ENCODE data around the gene CMIP. TPM values are rescaled to one million over a fixed set of nuclear protein-coding genes. Genes with fewer than 3 reads are reported as not detected.

CMIP gene
- total RNA-seq, 1 experiment from 2014 or later = 1.4 TPM

DNA sequence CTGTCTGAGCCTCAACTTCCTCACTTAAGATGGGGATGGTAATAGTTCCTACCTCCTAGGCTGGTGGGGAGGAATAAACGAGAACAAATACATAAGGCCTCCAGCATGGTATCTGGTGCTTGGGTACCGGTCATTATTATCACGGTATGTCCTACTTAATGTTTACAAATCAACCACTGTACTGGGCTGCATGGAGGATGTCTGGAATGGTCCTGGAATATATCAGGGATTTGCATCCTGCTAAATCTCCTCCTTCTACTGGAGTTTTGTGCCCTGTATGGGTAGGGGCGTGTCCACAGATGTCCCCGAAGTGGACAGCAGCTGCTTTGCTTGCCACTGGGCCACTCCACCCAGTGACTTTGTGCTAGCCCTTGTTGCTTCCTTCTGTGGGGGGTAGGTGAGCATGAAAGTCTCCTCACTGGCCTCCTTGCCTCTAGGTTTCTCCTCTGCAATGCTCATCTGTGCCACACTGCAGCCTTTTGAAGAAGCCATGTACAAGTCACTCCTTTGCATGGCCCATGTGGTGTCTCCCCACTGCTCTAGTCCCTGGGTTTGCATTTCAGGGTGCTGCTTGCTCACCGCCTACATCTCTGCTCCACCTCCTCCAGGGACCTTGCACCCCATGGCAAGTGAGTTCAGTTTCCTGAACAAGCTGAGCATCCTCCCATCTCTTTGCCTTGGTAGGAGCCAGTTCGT is 2.2 kb upstream of the CMIP start:
- no peaks in the 10 kb centered on the region for H3K27me3 ChIP-seq
- H3K9me3 ChIP-seq = no peaks in the 10 kb centered on the region
- no peak for DNase-seq
- H3K36me3 ChIP-seq = no peaks in the 10 kb centered on the region
- H3K4me3 ChIP-seq = no peak overlapping the region

GRCh38 chr16:81442916-81443687 is 1.5 kb upstream of the CMIP start:
- Histone ChIP-seq H3K27me3 (no peaks in the 10 kb centered on the region), H3K36me3 (no peaks in the 10 kb centered on the region), H3K4me3 (no peak overlapping the region), H3K9me3 (no peaks in the 10 kb centered on the region)
- DNase-seq = no peak

DNA sequence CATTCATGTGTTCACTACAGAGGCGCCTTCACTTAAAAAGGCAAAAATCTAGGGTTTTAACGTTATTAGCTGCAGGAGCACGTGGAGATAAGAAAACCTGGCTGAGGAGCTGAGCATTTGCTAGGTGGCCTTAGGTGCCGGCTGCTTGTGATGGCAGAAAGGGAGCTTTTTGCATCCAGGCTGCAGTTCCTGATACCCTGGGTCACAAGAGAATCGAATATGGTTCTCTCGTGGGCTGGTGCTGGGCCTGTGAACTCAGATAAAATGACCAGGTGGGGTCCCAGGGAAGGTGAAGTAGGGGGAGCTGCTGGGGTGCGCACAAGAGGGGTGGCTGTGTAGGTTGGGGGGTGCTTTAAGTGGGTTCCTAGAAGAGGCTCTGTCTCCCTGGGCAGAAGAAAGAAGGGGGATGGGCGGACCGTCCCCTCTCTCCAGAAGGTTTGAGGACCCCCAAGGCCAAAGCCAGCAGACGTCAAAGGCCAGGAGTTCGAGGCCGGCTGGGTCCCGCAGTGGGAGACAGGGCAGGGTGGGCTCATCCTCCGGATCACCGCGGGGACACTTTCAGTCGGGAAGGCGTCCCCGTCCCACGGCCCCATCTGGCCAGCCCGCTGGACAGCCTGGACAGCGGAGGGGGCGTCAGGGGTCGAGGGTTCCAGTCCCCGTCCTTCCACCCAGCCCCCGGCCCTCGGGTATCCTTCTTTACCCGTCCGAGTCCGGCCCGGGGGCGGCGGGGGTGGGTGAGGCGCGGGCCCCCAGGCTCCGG is 740 bp upstream of the CMIP start:
- Histone ChIP-seq H3K27me3 (no peaks in the 10 kb centered on the region), H3K36me3 (no peaks in the 10 kb centered on the region), H3K9me3 (no peaks in the 10 kb centered on the region), H3K4me3 (peak overlapping the region; percentile 21; the same call in 1 of the 2 replicates)
- no peak for DNase-seq

DNA sequence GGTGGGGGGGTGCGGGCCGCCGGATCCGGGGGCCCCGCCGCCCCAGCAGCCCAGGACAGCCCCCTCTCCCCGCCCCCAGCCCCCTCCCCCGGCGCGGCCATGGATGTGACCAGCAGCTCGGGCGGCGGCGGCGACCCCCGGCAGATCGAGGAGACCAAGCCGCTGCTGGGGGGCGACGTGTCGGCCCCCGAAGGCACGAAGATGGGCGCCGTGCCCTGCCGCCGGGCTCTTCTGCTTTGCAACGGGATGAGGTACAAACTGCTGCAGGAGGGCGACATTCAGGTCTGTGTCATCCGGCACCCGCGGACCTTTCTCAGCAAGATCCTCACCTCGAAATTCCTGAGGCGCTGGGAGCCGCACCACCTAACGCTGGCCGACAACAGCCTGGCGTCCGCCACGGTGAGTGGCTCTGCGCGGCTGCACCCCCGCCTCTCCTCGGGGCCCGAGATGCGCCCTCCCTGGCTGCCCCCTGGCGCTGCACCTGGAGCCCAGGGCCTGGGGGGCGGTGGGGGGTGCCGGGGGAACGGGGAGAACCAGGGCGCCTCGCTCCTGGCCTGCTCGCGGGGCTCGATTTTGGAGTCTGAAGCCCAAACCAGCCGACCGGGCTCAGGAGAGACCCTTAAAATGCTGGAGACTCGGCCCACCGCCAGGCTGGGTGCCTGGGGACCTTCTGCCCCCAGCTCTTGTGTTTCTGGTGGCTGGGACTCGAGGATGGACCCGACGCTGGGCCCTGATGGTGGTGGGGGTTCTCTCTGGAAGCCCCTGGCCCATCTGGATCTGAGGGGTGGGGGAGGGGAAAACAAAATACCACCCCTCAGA is 744 bp downstream of the CMIP start:
- H3K4me3 ChIP-seq = peak overlapping the region; percentile 63
- H3K9me3 ChIP-seq = no peaks in the 10 kb centered on the region

GRCh38 chr16:81445966-81446906 is 1.6 kb downstream of the CMIP start:
- Histone ChIP-seq H3K4me3 (peak overlapping the region; percentile 63), H3K36me3 (no peaks in the 10 kb centered on the region), H3K9me3 (no peaks in the 10 kb centered on the region), H3K27me3 (no peaks in the 10 kb centered on the region)
- peak; percentile 60 for DNase-seq

More for the DNA sequence above, 744 bp downstream of the CMIP start:
- Histone ChIP-seq H3K27me3 (no peaks in the 10 kb centered on the region), H3K36me3 (no peaks in the 10 kb centered on the region)
- peak; percentile 32 for DNase-seq

GRCh38 chr16:81446907-81447268 is 2.3 kb downstream of the CMIP start:
- Histone ChIP-seq H3K27me3 (no peaks in the 10 kb centered on the region), H3K4me3 (peak overlapping the region; percentile 63), H3K36me3 (no peaks in the 10 kb centered on the region), H3K9me3 (no peaks in the 10 kb centered on the region)
- no peak for DNase-seq

GRCh38 chr16:81447383-81448101 is 2.9 kb downstream of the CMIP start:
- peak overlapping the region; percentile 63 for H3K4me3 ChIP-seq

DNA sequence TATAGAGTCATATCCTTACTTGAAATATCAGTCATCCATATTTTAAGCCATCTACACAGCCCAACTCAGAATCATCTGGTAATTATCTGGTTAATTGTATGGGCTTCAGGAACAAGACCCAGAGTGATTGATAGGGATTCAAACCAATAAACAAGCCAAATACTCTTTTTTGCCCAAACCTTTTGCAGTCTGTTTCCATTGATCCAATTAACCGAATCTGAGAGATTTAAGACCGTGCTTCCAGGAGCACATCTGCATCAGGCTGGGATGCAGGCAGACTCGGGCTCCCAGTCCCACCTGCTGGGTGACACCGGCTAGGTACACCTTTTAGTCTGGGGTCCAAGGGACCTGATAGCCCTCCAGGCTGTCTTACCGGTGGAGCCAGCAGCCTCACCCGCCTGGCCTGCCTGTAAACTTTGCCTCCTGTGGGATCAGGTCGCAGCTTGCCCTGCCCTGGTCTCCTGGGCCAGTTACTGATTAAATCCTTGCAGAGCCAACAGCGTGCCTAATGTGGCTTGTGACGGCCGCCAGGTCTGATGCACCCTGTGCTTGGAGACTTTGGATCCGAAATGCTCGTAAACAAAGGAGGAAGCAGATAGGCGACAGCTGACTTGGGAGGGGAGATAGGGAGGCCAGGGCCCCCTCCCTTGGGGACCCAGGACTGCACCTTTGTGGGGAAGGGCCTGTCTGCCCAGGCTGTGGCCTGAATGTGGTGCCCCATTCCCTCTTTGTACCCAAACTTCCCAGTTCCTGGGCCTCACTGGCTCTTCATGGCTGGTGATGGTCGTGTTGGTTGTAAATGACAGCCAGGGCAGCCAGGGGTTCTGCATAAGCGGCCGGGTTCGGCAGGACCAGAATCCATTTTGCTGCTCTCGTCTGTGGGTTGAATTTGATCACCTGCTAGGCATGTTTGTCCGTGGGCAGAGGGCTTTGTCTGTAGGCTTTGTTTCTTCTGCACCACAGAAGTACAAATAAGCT is 3.8 kb downstream of the CMIP start:
- no peak for DNase-seq
- Histone ChIP-seq H3K4me3 (no peak overlapping the region), H3K9me3 (no peaks in the 10 kb centered on the region), H3K36me3 (no peaks in the 10 kb centered on the region), H3K27me3 (no peaks in the 10 kb centered on the region)

More at GRCh38 chr16:81447383-81448101, 2.9 kb downstream of the CMIP start:
- no peaks in the 10 kb centered on the region for H3K36me3 ChIP-seq
- H3K9me3 ChIP-seq = no peaks in the 10 kb centered on the region
- H3K27me3 ChIP-seq = no peaks in the 10 kb centered on the region
- no peak for DNase-seq

DNA sequence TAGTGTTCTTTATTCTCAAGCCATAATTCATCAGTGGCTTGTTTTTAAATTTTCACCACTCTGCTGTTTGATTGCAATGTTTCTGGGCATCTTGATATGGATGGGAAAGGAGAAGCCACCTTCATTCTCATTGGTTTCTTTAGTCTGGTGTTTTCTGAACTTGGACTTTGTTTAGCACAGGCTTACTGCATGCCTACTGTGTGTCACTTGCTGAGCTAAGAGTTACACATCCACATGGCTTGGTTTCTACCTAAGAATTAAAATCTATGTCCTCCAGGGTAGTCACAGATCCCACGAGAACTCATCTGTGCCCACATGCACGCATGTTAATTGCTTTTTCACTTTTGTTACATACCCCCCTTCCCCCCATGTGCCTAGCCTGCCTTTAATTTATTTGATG is 4.6 kb downstream of the CMIP start:
- DNase-seq = no peak
- no peaks in the 10 kb centered on the region for H3K9me3 ChIP-seq
- H3K4me3 ChIP-seq = no peak overlapping the region

GRCh38 chr16:81449899-81450608 is 5.4 kb downstream of the CMIP start:
- Histone ChIP-seq H3K27me3 (no peaks in the 10 kb centered on the region), H3K36me3 (no peaks in the 10 kb centered on the region), H3K4me3 (no peak overlapping the region), H3K9me3 (no peaks in the 10 kb centered on the region)
- DNase-seq = no peak

More for the DNA sequence above, 4.6 kb downstream of the CMIP start:
- no peaks in the 10 kb centered on the region for H3K36me3 ChIP-seq
- no peaks in the 10 kb centered on the region for H3K27me3 ChIP-seq

DNA sequence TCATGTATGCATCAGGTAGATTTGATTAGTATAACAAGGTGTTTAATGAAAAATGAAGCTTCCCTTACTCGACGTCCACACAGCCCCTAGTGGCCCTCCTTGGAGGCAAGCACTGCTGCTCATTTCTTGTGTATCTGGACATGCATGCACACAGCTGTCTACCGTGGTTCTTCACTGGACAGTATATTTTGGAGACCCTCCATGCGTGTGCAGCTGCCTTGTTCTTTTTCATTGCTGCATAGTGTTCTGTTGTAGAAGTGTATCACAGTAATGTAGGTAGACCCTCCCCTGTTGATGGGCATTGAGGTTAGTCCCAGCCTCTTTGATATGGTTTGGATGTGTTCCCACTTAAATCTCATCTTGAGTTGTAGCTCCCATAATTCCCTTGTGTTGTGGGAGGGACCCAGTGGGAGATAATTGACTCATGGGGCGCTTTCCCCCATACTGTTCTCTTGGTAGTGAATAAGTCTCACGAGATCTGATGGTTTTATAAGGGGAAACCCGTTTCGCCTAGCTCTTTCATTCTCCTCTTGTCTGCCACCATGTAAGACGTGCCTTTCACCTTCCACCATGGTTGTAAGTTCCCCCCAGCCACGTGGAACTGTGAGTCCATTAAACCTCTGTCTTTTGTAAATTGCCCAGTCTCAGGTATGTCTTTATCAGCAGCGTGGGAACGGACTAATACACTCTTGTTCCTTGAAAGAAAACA is 6.3 kb downstream of the CMIP start:
- no peak overlapping the region for H3K4me3 ChIP-seq
- H3K27me3 ChIP-seq = no peaks in the 10 kb centered on the region
- DNase-seq = no peak

GRCh38 chr16:81451753-81452680 is 7.4 kb downstream of the CMIP start:
- no peak overlapping the region for H3K4me3 ChIP-seq
- no peaks in the 10 kb centered on the region for H3K9me3 ChIP-seq
- no peak for DNase-seq
- H3K27me3 ChIP-seq = no peaks in the 10 kb centered on the region
- H3K36me3 ChIP-seq = no peaks in the 10 kb centered on the region

More for the DNA sequence above, 6.3 kb downstream of the CMIP start:
- no peaks in the 10 kb centered on the region for H3K9me3 ChIP-seq
- H3K36me3 ChIP-seq = no peaks in the 10 kb centered on the region

All from MG63 (cell line).